Activated CD4-positive, alpha-beta T cell treated with anti-CD3 and anti-CD28 coated beads for 36 hours (primary cell): ENCODE measurements around the gene AP3D1. TPM values are rescaled to one million over a fixed set of nuclear protein-coding genes. Genes with fewer than 3 reads are reported as not detected.

ENCODE experiments used
- ATAC-seq: fragments of 200-7000 bp; cut with Tn5 transposase; one replicate; pipeline ENCODE4 v1.10.0; 2021; ENCODE audit warnings: mild to moderate bottlenecking, moderate library complexity
- CTCF ChIA-PET: fragments of 350-600 bp; sonication (Branson Sonifier 250); formaldehyde crosslinking; loops from one replicate; lab custom pipeline; 2021; ENCODE audit warnings: antibody characterized with exemption; lab: Charles Lee
- POLR2A ChIA-PET: fragments of 350-600 bp; sonication (Branson Sonifier 250); formaldehyde crosslinking; loops from one replicate; lab custom pipeline; 2021; ENCODE audit warnings: antibody characterized with exemption, inconsistent platforms; lab: Charles Lee
- DNase-seq: peaks from one replicate; pipeline ENCODE4 v3.0.0-alpha.2; 2020
- H3K27ac Mint-ChIP-seq: one replicate; pipeline ENCODE4 v1.8.0; 2021; ENCODE audit warnings: mixed read lengths
- H3K27me3 Mint-ChIP-seq: one replicate; pipeline ENCODE4 v1.8.0; 2021; ENCODE audit warnings: mixed read lengths
- H3K36me3 Mint-ChIP-seq: one replicate; pipeline ENCODE4 v1.8.0; 2021; ENCODE audit warnings: low read depth, mixed read lengths
- H3K4me1 Mint-ChIP-seq: one replicate; pipeline ENCODE4 v1.8.0; 2021; ENCODE audit warnings: mixed read lengths
- H3K4me3 Mint-ChIP-seq: one replicate; pipeline ENCODE4 v1.8.0; 2021; ENCODE audit warnings: mild to moderate bottlenecking, moderate library complexity, mixed read lengths
- H3K9me3 Mint-ChIP-seq: one replicate; pipeline ENCODE4 v1.8.0; 2021; ENCODE audit warnings: low read depth, mixed read lengths
- intact Hi-C, 2 experiments: fragments of 100-400 bp; cut with DNase I in 1 of 2; cut with micrococcal nuclease in 1 of 2; formaldehyde crosslinking; loops; one replicate each; pipeline versions ENCODE4 v1.14.2 to v1.15.1; 2022 to 2024; cut with DNase I, micrococcal nuclease
- total RNA-seq, 2 experiments: library from RNA; stranded (reverse); gene quantifications; one replicate each; pipeline ENCODE4 v1.2.3, GENCODE V29; 2021

AP3D1 gene
- total RNA-seq, 2 experiments from 2014 or later = 82.7 to 105 TPM

DNA sequence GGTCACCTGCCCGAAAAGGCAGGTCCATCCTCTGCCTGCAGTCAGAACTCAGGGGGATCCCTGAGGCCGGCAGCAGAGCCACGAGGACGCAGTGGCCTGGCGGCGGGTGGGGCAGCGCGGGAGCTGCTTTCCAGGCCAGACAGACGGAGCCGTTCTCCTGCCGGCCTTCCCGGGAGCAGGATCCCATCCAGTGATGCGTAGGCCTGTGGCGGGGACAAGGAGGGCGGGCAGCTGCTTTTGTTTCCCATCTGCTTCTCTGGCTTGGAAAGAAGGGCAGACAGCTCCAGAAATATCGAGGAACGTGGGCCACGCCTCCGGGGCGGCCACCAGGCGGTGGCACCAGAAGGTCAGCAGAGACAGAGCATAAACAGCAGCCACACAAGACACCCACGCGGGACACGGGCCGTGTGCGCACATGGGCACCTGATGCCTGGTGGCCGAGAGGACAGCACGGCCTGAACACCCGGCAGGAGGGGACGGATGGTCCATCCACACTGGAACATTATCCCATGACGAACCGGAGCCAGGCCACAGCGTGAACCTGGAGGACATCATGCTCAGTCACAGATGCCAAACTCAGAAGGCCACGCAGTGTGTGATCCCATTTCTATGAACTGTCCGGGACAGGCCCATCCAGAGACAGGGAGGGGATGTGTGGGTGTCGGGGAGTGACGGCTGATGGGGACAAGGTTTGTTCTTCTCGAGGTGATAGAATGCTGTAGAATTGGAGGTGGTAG is 86.4 kb downstream of the AP3D1 start:
- Mint-ChIP-seq H3K27me3 (no peaks in the 10 kb centered on the region), H3K4me1 (peaks cover 21% of the 10 kb centered on the region), H3K4me3 (no peak overlapping the region), H3K36me3 (no peaks in the 10 kb centered on the region), H3K9me3 (no peaks in the 10 kb centered on the region), H3K27ac (no peak overlapping the region)
- ChIA-PET POLR2A (no interaction called here), CTCF (no interaction called here)
- no peak for DNase-seq
- ATAC-seq = no peak
- intact Hi-C loops = loop anchor here in 1 of 2 experiments (5.0 kb wide), 1 partner anchor 203 kb away; the partner anchor contains the start of gene KLF16

- Mint-ChIP-seq H3K27me3 (no peaks in the 10 kb centered on the region), H3K36me3 (no peaks in the 10 kb centered on the region), H3K9me3 (no peaks in the 10 kb centered on the region), H3K27ac (no peak overlapping the region), H3K4me1 (peaks cover 18% of the 10 kb centered on the region), H3K4me3 (no peak overlapping the region)
- POLR2A ChIA-PET = no interaction called here
- DNase-seq (no peak), ATAC-seq (no peak)
- CTCF ChIA-PET = no interaction called here
- intact Hi-C loops = loop anchor here in 1 of 2 experiments (5.0 kb wide), 1 partner anchor 202 kb away; the partner anchor contains the start of gene KLF16
Measured at GRCh38 chr19:2064395-2064787, 87.0 kb downstream of the AP3D1 start.

DNA sequence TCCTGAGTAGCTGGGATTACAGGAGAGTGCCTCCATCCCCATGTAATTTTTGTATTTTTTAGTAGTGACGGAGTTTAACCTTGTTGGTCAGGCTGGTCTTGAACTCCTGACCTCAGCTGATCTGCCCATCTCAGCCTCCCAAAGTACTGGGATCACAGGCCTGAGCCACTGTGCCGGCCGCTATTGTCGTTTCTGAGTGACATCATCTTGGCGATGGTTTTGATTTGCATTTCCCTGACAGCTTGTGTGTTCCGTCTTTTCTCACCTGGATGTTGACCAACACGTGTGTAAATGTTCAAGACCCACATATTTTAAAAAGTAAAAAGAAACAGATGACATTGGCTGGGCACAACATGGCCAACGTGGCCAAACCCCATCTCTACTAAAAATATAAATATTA is 87.5 kb downstream of the AP3D1 start:
- no peaks in the 10 kb centered on the region for H3K9me3 Mint-ChIP-seq
- intact Hi-C loops = loop anchor here in 1 of 2 experiments (5.0 kb wide), 1 partner anchor 202 kb away; the partner anchor contains the start of gene KLF16
- POLR2A ChIA-PET = interaction anchor here (0.6 kb wide), 1 partner anchor 10 kb away, joined by 3 read pairs; no protein-coding TSS in a partner anchor
- CTCF ChIA-PET = interaction anchor here (1.3 kb wide), 1 partner anchor 206 kb away, joined by 3 read pairs; no protein-coding TSS in a partner anchor
- ATAC-seq (no peak), DNase-seq (no peak)
- H3K36me3 Mint-ChIP-seq = no peaks in the 10 kb centered on the region
- H3K27ac Mint-ChIP-seq = no peak overlapping the region
- peak overlapping the region; percentile 21 for H3K4me3 Mint-ChIP-seq
- H3K27me3 Mint-ChIP-seq = no peaks in the 10 kb centered on the region
- peaks cover 22% of the 10 kb centered on the region for H3K4me1 Mint-ChIP-seq

- H3K4me1 Mint-ChIP-seq = peaks cover 29% of the 10 kb centered on the region
- H3K9me3 Mint-ChIP-seq = no peaks in the 10 kb centered on the region
- intact Hi-C loops = loop anchor here in 1 of 2 experiments (5.0 kb wide), 1 partner anchor 200 kb away; the partner anchor contains the start of gene KLF16
Measured at GRCh38 chr19:2062770-2063169, 88.6 kb downstream of the AP3D1 start.

DNA sequence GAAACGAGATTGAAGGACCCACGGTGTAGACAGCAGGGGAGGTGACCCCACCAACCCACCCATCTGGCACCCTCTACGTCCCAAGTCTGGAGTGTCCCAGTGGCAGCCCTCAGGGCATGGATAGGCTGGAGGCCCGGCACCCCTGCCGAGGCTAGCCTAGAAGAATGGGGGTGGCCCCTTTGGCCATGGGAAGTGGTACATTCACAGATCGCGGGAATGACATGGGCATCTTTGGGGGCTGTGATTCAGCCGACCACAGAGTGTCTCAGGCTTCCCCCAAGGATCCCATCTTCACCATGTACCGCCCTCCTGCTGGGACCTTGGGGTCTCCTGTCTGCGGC is 89.0 kb downstream of the AP3D1 start:
- no peaks in the 10 kb centered on the region for H3K36me3 Mint-ChIP-seq
- DNase-seq (no peak), ATAC-seq (no peak)
- H3K4me1 Mint-ChIP-seq = peaks cover 31% of the 10 kb centered on the region
- no peaks in the 10 kb centered on the region for H3K27me3 Mint-ChIP-seq
- H3K9me3 Mint-ChIP-seq = no peaks in the 10 kb centered on the region
- intact Hi-C loops = loop anchor here in 1 of 2 experiments (5.0 kb wide), 1 partner anchor 200 kb away; the partner anchor contains the start of gene KLF16
- H3K27ac Mint-ChIP-seq = peak overlapping the region; percentile 92
- CTCF ChIA-PET = interaction anchor here (0.7 to 1.0 kb wide), 3 partner anchors 10 to 32 kb away, joined by 3 read pairs; no protein-coding TSS in a partner anchor
- H3K4me3 Mint-ChIP-seq = peak overlapping the region; percentile 88
- POLR2A ChIA-PET = interaction anchor here (0.6 to 1.0 kb wide), 4 partner anchors 9 to 1156 kb away, joined by 3 to 9 read pairs (median 4); no protein-coding TSS in a partner anchor

More at GRCh38 chr19:2062770-2063169, 88.6 kb downstream of the AP3D1 start:
- H3K27me3 Mint-ChIP-seq = no peaks in the 10 kb centered on the region
- ATAC-seq (no peak), DNase-seq (no peak)
- H3K4me3 Mint-ChIP-seq = peak overlapping the region; percentile 88
- ChIA-PET CTCF (interaction anchor here (0.9 to 1.3 kb wide), 3 partner anchors 28 to 205 kb away, joined by 3 to 5 read pairs (median 3); no protein-coding TSS in a partner anchor), POLR2A (interaction anchor here (0.8 to 1.0 kb wide), 2 partner anchors 21 to 35 kb away, joined by 3 to 4 read pairs; no protein-coding TSS in a partner anchor)
- peak overlapping the region; percentile 70 for H3K27ac Mint-ChIP-seq
- no peaks in the 10 kb centered on the region for H3K36me3 Mint-ChIP-seq

GRCh38 chr19:2061495-2062388 is 89.6 kb downstream of the AP3D1 start:
- POLR2A ChIA-PET = interaction anchor here (0.6 to 1.0 kb wide), 2 partner anchors 9 to 1155 kb away, joined by 4 to 9 read pairs; no protein-coding TSS in a partner anchor
- DNase-seq = peak; percentile 100
- Mint-ChIP-seq H3K4me3 (peak overlapping the region; percentile 88), H3K4me1 (peaks cover 37% of the 10 kb centered on the region), H3K9me3 (no peaks in the 10 kb centered on the region), H3K27me3 (no peaks in the 10 kb centered on the region), H3K36me3 (no peaks in the 10 kb centered on the region), H3K27ac (peak overlapping the region; percentile 92)
- peak; percentile 91 for ATAC-seq
- intact Hi-C loops = loop anchor here (1.0 to 5.0 kb wide), 11 partner anchors 10 to 208 kb away; partner anchors contain the start of genes IZUMO4 (in 2 of the 2), MOB3A (in 2 of the 2), CSNK1G2 (in 1 of the 2) and DOT1L (in 1 of the 2)
- CTCF ChIA-PET = interaction anchor here (0.6 to 1.0 kb wide), 3 partner anchors 10 to 44 kb away, joined by 3 read pairs; no protein-coding TSS in a partner anchor

DNA sequence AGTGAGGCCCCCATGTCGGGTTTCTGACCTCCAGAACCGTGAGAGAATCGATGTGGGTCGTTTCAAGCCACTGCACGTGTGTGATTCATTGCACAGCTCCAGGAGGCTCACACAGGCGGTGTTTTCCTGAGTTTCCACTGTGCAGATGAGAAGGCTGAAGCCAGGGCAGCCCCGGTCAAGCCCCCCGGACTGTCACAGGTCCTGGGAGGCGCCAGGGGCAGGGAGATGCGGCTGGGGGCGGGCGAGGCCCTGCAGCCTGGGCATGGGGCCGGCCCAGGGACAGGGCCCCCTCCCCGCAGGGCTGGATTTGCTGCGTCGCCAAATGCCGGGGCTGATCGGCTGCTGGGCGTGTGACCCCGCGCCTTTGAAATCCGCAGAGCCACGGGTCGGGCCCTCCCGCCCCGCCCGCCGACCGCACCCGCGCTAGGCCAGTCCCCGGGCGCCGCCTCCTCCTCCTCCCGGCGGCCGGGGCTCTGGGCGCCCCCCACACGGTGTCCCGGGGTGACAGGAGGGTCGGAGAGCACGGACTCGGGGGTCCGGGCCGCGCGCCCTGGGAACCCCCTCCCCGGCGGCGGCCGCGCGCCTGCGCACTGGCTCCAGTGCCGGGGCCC is 90.4 kb downstream of the AP3D1 start:
- CTCF ChIA-PET = interaction anchor here (0.6 to 1.0 kb wide), 3 partner anchors 9 to 133 kb away, joined by 3 read pairs; no protein-coding TSS in a partner anchor
- Mint-ChIP-seq H3K9me3 (no peaks in the 10 kb centered on the region), H3K27me3 (no peaks in the 10 kb centered on the region), H3K36me3 (no peaks in the 10 kb centered on the region), H3K4me1 (peaks cover 43% of the 10 kb centered on the region), H3K4me3 (peak overlapping the region; percentile 91), H3K27ac (peak overlapping the region; percentile 98)
- no peak for DNase-seq
- POLR2A ChIA-PET = interaction anchor here (0.7 to 1.0 kb wide), 2 partner anchors 8 to 1550 kb away, joined by 4 to 5 read pairs; no protein-coding TSS in a partner anchor
- intact Hi-C loops = loop anchor here (1.0 to 5.0 kb wide), 11 partner anchors 10 to 208 kb away; partner anchors contain the start of genes IZUMO4 (in 2 of the 2), MKNK2 (in 2 of the 2), MOB3A (in 2 of the 2) and CSNK1G2 (in 1 of the 2)
- ATAC-seq = peak; percentile 42

DNA sequence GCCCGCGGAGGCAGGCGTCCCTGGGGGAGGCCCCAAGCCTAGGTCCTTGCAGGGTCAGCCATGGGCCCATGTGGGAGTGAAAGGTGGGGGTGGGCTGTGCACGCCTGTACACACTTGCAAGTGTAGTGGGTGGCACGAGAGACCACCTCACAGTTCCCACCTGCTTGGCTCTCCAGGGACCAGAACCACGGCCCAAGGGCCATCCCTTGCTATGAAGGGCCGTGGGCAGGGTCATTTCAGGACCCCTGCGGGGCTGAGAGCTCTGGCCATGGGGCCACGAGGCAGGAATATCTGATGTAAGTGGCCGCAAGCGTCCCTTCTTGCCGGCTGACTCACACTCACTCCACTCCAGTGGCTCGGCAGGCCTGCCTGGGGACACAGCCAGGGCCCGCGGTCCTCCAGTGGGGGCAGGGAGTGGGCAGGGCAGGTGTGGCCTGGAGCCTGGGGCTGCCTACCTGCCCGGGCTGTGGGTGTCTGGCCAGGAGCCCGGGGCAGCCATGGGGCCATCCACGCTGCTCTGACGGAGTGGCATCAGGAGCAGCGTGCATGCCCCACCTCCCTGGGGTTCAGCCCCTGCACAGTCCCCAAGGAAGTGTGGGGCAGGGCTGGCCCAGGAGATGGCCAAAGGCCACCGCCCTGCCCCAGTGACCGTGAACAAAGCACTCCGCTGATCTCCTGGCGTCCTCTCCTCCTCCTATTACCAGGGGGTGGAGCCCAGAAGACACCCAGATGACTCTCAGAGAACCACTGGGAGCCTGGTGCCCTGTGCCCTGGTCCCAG is 91.8 kb downstream of the AP3D1 start:
- intact Hi-C loops = loop anchor here (1.0 to 5.0 kb wide), 3 partner anchors 8 to 197 kb away; partner anchors contain the start of genes KLF16 (in 1 of the 2) and MKNK2 (in 1 of the 2)
- CTCF ChIA-PET = interaction anchor here (0.5 to 0.9 kb wide), 3 partner anchors 16 to 72 kb away, joined by 3 to 4 read pairs (median 3); no protein-coding TSS in a partner anchor
- POLR2A ChIA-PET = interaction anchor here (1.2 kb wide), 1 partner anchor 34 kb away, joined by 3 read pairs; no protein-coding TSS in a partner anchor
- peaks cover 54% of the 10 kb centered on the region for H3K4me1 Mint-ChIP-seq
- H3K9me3 Mint-ChIP-seq = no peaks in the 10 kb centered on the region
- peak overlapping the region; percentile 91 for H3K4me3 Mint-ChIP-seq
- DNase-seq (no peak), ATAC-seq (no peak)
- H3K27ac Mint-ChIP-seq = peak overlapping the region; percentile 98
- H3K36me3 Mint-ChIP-seq = no peaks in the 10 kb centered on the region
- H3K27me3 Mint-ChIP-seq = no peaks in the 10 kb centered on the region

DNA sequence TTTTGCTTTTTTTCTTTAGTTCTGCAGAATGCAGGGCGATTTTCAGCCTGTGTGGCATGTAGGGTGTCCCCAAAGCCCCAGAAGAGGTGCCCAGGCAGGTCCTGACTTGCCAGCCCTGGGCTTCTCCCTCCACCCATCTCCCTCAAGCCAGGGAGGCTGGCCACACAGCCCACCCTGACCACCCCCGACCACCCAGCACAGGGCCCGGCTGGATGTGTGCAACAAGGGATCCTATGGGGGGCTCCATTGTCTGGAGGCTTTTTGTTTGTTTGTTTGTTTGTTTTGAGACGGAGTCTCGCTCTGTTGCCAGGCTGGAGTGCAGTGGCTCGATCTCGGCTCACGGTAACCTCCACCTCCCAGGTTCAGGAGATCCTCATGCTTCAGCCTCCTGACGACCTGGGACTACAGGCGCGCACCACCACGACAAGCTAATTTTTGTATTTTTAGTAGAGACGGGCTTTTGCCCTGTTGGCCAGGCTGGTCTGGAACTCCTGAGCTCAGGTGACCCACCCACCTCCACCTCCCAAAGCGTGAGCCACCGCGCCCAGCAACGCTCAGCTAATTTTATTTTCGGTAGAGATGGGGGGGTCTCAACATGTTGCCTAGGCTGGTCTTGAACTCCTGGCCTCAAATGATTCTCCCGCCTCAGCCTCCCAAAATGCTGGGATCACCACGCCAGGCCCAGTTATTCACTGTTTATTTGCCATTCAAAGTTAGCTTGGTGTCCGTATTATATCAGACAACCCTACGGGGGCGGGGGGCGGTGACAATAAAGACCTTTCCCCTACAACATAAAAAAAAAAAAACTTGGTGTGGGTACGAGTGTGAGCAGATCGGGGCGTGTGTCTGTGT is 92.6 kb downstream of the AP3D1 start:
- H3K9me3 Mint-ChIP-seq = no peaks in the 10 kb centered on the region
- H3K4me3 Mint-ChIP-seq = no peak overlapping the region
- H3K27ac Mint-ChIP-seq = peak overlapping the region; percentile 75
- ATAC-seq = no peak
- no peak for DNase-seq
- intact Hi-C loops = no loop called here
- no peaks in the 10 kb centered on the region for H3K36me3 Mint-ChIP-seq
- CTCF ChIA-PET = interaction anchor here (0.5 to 0.9 kb wide), 2 partner anchors 15 to 40 kb away, joined by 3 read pairs; no protein-coding TSS in a partner anchor
- peaks cover 53% of the 10 kb centered on the region for H3K4me1 Mint-ChIP-seq
- no peaks in the 10 kb centered on the region for H3K27me3 Mint-ChIP-seq
- POLR2A ChIA-PET = interaction anchor here (1.2 kb wide), 1 partner anchor 35 kb away, joined by 3 read pairs; no protein-coding TSS in a partner anchor
